AG09319 (cell line): ENCODE measurements around the gene CEP350.
A peak's percentile ranks its signal among the peaks of the same experiment; 100 is the strongest.
"Not testable (repeated sequence)": the region's sequence is repeated elsewhere in the genome, so short reads cannot be mapped to it uniquely, and the experiment has no call there.

Experiments
- DNase-seq: peaks from one replicate; pipeline ENCODE4 v3.0.0-alpha.2; 2010; ENCODE audit warnings: low read depth; ENCODE audit errors: extremely low read depth
- CTCF ChIP-seq: IDR thresholded peaks from 2 replicates; pipeline ENCODE4 v1.5.1; 2011; ENCODE audit warnings: low read depth, mild to moderate bottlenecking, inconsistent platforms, low read length, moderate library complexity

Gene CEP350

GRCh38 chr1:180002437-180002836 is 47.8 kb downstream of the CEP350 start:
- no peak for DNase-seq
- no peak for TF ChIP-seq CTCF

- TF ChIP-seq CTCF = no peak
- no peak for DNase-seq
Measured at GRCh38 chr1:180003026-180003695, 48.6 kb downstream of the CEP350 start.

GRCh38 chr1:180006762-180007161 is 52.2 kb downstream of the CEP350 start:
- not testable (repeated sequence) for DNase-seq

- TF ChIP-seq CTCF = no peak
- DNase-seq = no peak
Measured at GRCh38 chr1:180020017-180020416, 65.4 kb downstream of the CEP350 start.

- DNase-seq = no peak
- TF ChIP-seq CTCF = no peak
Measured at GRCh38 chr1:180026556-180026955, 71.9 kb downstream of the CEP350 start.

GRCh38 chr1:180027949-180028445 is 73.4 kb downstream of the CEP350 start:
- DNase-seq = peak; percentile 20
- TF ChIP-seq CTCF = no peak

GRCh38 chr1:180028864-180029263 is 74.3 kb downstream of the CEP350 start:
- no peak for TF ChIP-seq CTCF
- no peak for DNase-seq

- TF ChIP-seq CTCF = no peak
- no peak for DNase-seq
Measured at GRCh38 chr1:180029524-180030135, 75.0 kb downstream of the CEP350 start.
